ENCODE data around the gene C1orf174.

DNA sequence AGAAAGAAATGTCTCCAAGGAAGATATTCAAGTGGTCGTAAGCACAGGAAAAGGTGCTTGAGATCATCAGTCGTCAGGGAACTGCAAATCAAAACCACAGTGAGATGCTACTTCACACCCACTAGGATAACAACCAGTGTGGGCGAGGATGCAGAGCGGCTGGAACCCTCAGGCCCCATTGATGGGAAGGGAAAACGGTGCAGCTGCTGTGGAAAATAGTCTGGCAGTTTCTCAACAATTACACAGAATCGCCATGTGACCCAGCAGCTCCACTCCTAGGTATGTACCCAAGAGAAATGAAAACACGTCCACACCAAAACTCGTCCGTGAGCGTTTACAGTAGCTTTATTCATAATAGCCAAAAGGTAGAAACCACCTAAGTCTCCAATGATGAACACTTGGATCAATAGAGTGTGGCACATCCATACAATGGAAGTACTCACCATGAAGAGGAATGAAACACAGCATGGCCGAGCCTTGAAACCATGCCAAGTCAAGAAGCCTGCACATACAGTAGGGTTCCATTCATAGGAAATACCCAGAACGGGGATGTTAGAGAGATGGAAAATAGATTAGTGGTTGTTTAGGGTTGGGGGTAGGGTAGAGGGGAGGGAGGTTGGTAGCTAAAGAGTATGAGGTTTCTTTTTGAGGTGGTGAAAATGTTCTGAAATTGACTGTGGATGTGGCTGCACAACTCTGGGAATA is 36.7 kb downstream of the C1orf174 start:
- TF ChIP-seq, protein P1, sequence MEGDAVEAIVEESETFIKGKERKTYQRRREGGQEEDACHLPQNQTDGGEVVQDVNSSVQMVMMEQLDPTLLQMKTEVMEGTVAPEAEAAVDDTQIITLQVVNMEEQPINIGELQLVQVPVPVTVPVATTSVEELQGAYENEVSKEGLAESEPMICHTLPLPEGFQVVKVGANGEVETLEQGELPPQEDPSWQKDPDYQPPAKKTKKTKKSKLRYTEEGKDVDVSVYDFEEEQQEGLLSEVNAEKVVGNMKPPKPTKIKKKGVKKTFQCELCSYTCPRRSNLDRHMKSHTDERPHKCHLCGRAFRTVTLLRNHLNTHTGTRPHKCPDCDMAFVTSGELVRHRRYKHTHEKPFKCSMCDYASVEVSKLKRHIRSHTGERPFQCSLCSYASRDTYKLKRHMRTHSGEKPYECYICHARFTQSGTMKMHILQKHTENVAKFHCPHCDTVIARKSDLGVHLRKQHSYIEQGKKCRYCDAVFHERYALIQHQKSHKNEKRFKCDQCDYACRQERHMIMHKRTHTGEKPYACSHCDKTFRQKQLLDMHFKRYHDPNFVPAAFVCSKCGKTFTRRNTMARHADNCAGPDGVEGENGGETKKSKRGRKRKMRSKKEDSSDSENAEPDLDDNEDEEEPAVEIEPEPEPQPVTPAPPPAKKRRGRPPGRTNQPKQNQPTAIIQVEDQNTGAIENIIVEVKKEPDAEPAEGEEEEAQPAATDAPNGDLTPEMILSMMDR (IDR thresholded peaks at IDR 0.05; ENCODE audit: low read depth, low read length), result no peak
- no peak for TF ChIP-seq EZH2phosphoT487 (IDR thresholded peaks at IDR 0.05; ENCODE audit: low read depth)
